GM12875 (cell line): Measurements from ENCODE around the gene ARNT2.

Source experiments
- H3K4me3 ChIP-seq: one replicate; pipeline ENCODE4 v1.5.1; 2011; ENCODE audit warnings: low read depth, low read length, control low read depth
- CTCF ChIP-seq: IDR thresholded peaks from 2 replicates; pipeline ENCODE4 v1.5.1; 2011; ENCODE audit warnings: low read depth, mild to moderate bottlenecking, control low read depth, inconsistent platforms, low read length, moderate library complexity, borderline replicate concordance; ENCODE audit not compliant: insufficient read depth

ARNT2 gene

GRCh38 chr15:80630981-80631380 is 226.8 kb downstream of the ARNT2 start:
- no peak overlapping the region for H3K4me3 ChIP-seq
- TF ChIP-seq CTCF = no peak

GRCh38 chr15:80633221-80633620 is 229.0 kb downstream of the ARNT2 start:
- TF ChIP-seq CTCF = no peak
- no peak overlapping the region for H3K4me3 ChIP-seq

- no peak for TF ChIP-seq CTCF
These were observed 231.8 kb downstream of the ARNT2 start for GRCh38 chr15:80635953-80636352.

GRCh38 chr15:80636675-80637074 is 232.5 kb downstream of the ARNT2 start:
- H3K4me3 ChIP-seq = no peak overlapping the region
- no peak for TF ChIP-seq CTCF

More at GRCh38 chr15:80635953-80636352, 231.8 kb downstream of the ARNT2 start:
- no peak overlapping the region for H3K4me3 ChIP-seq

- no peak for TF ChIP-seq CTCF
- no peak overlapping the region for H3K4me3 ChIP-seq
These were observed 233.6 kb downstream of the ARNT2 start for GRCh38 chr15:80637747-80638146.

- H3K4me3 ChIP-seq = no peak overlapping the region
- TF ChIP-seq CTCF = no peak
These were observed 234.5 kb downstream of the ARNT2 start for GRCh38 chr15:80638553-80639167.

GRCh38 chr15:80639168-80639555 is 235.0 kb downstream of the ARNT2 start:
- TF ChIP-seq CTCF = no peak
- no peak overlapping the region for H3K4me3 ChIP-seq
